Glutamatergic neuron (in vitro differentiated cells): ENCODE data around the gene APOL6. TPM values are rescaled to one million over a fixed set of nuclear protein-coding genes. Genes with fewer than 3 reads are reported as not detected.

Source experiments
- DNase-seq: peaks from one replicate; pipeline ENCODE4 v3.0.0; 2022
- H3K27ac Mint-ChIP-seq: one replicate; pipeline ENCODE4 v1.8.0; 2020; ENCODE audit warnings: mild to moderate bottlenecking, mixed read lengths, inconsistent platforms; ENCODE audit not compliant: unreplicated experiment
- H3K27me3 Mint-ChIP-seq: one replicate; pipeline ENCODE4 v1.8.0; 2020; ENCODE audit warnings: mild to moderate bottlenecking, moderate library complexity, mixed read lengths, inconsistent platforms; ENCODE audit not compliant: unreplicated experiment
- H3K36me3 Mint-ChIP-seq: one replicate; pipeline ENCODE4 v1.8.0; 2020; ENCODE audit warnings: mild to moderate bottlenecking, mixed read lengths, inconsistent platforms; ENCODE audit not compliant: unreplicated experiment
- H3K4me1 Mint-ChIP-seq: one replicate; pipeline ENCODE4 v1.8.0; 2020; ENCODE audit warnings: mild to moderate bottlenecking, low read depth, mixed read lengths, inconsistent platforms; ENCODE audit not compliant: unreplicated experiment
- H3K4me3 Mint-ChIP-seq: one replicate; pipeline ENCODE4 v1.8.0; 2020; ENCODE audit warnings: mild to moderate bottlenecking, mixed read lengths, inconsistent platforms; ENCODE audit not compliant: unreplicated experiment
- H3K9me3 Mint-ChIP-seq: one replicate; pipeline ENCODE4 v1.8.0; 2020; ENCODE audit warnings: mild to moderate bottlenecking, moderate library complexity, mixed read lengths, inconsistent platforms; ENCODE audit not compliant: unreplicated experiment
- CTCF ChIP-seq: fragments of 200-600 bp; sonication (generic); IDR thresholded peaks from one replicate; pipeline ENCODE4 v1.5.0; 2021; ENCODE audit not compliant: partially characterized antibody, unreplicated experiment
- total RNA-seq: library from RNA; stranded (reverse); fragmentation: NEBNext Ultra II Directional; extraction: Animal tissue kit (Norgen Biotek cat#: 25700); gene quantifications from one replicate; pipeline ENCODE4 v1.2.1, GENCODE V29; 2021; ENCODE audit not compliant: unreplicated experiment

The APOL6 gene
- total RNA-seq, 1 donor from 2014 or later = not detected

GRCh38 chr22:35617137-35617755 is 31.0 kb upstream of the APOL6 start, which contains the start of gene MB:
TSS of gene MB (minus strand) at chr22:35617329. CDS start at chr22:35617257, 72 bp downstream.
- peaks cover 2% of the 10 kb centered on the region for H3K27me3 Mint-ChIP-seq
- peaks cover 4% of the 10 kb centered on the region for H3K4me1 Mint-ChIP-seq
- no peak for DNase-seq
- H3K27ac Mint-ChIP-seq = no peak within 1 kb of the TSS
- peaks cover 3% of the 10 kb centered on the region for H3K9me3 Mint-ChIP-seq
- no peaks in the 10 kb centered on the region for H3K36me3 Mint-ChIP-seq
- no peak for TF ChIP-seq CTCF
- H3K4me3 Mint-ChIP-seq = no peak within 1 kb of the TSS

- peaks cover 2% of the 10 kb centered on the region for H3K27me3 Mint-ChIP-seq
- no peak for TF ChIP-seq CTCF
- no peak overlapping the region for H3K27ac Mint-ChIP-seq
- H3K9me3 Mint-ChIP-seq = peaks cover 6% of the 10 kb centered on the region
- no peak for DNase-seq
- H3K4me3 Mint-ChIP-seq = no peak overlapping the region
- peaks cover 5% of the 10 kb centered on the region for H3K4me1 Mint-ChIP-seq
- H3K36me3 Mint-ChIP-seq = no peaks in the 10 kb centered on the region
Measured at GRCh38 chr22:35618427-35619223, 29.6 kb upstream of the APOL6 start.

GRCh38 chr22:35619336-35620094 is 28.7 kb upstream of the APOL6 start:
- no peak overlapping the region for H3K27ac Mint-ChIP-seq
- peaks cover 4% of the 10 kb centered on the region for H3K27me3 Mint-ChIP-seq
- peaks cover 5% of the 10 kb centered on the region for H3K9me3 Mint-ChIP-seq
- no peak for TF ChIP-seq CTCF
- no peak for DNase-seq
- no peaks in the 10 kb centered on the region for H3K36me3 Mint-ChIP-seq
- H3K4me1 Mint-ChIP-seq = peaks cover 6% of the 10 kb centered on the region
- H3K4me3 Mint-ChIP-seq = no peak overlapping the region

GRCh38 chr22:35620624-35621251 is 27.5 kb upstream of the APOL6 start:
- Mint-ChIP-seq H3K36me3 (no peaks in the 10 kb centered on the region), H3K4me3 (no peak overlapping the region), H3K27me3 (peaks cover 4% of the 10 kb centered on the region), H3K9me3 (peaks cover 9% of the 10 kb centered on the region), H3K4me1 (peaks cover 8% of the 10 kb centered on the region), H3K27ac (no peak overlapping the region)
- TF ChIP-seq CTCF = no peak
- DNase-seq = no peak
